GM23338 (cell line): Measurements from ENCODE around the gene PSPH. TPM values are rescaled to one million over a fixed set of nuclear protein-coding genes. Genes with fewer than 3 reads are reported as not detected.

Experiments
- ATAC-seq: fragments of 200-7000 bp; cut with Tn5 transposase; 3 replicates; pipeline ENCODE4 v1.9.1; 2020
- DNase-seq: peaks from one replicate; pipeline ENCODE4 v3.0.0-alpha.2; 2015; ENCODE audit warnings: low spot score
- H2AFZ ChIP-seq: fragments of 200-600 bp; sonication (generic); 2 replicates; pipeline ENCODE4 v1.8.0; 2016; ENCODE audit warnings: antibody characterized with exemption, mild to moderate bottlenecking, moderate library complexity
- H3F3A ChIP-seq: fragments of 200-600 bp; sonication (generic); replicated peaks from 2 replicates; pipeline ENCODE4 v1.8.0; 2017; ENCODE audit warnings: antibody characterized with exemption, mixed run types, low read depth
- H3K27ac ChIP-seq: fragments of 200-600 bp; sonication (generic); 2 replicates; pipeline ENCODE4 v1.6.1; 2016; ENCODE audit warnings: low read depth
- H3K27me3 ChIP-seq: fragments of 200-600 bp; sonication (generic); 2 replicates; pipeline ENCODE4 v1.8.0; 2016; ENCODE audit warnings: mild to moderate bottlenecking, mixed run types, moderate library complexity; ENCODE audit not compliant: insufficient read depth
- H3K36me3 ChIP-seq: fragments of 200-600 bp; sonication (generic); 2 replicates; pipeline ENCODE4 v1.8.0; 2016; ENCODE audit warnings: mild to moderate bottlenecking; ENCODE audit not compliant: insufficient read depth
- H3K4me1 ChIP-seq: fragments of 200-600 bp; sonication (generic); 2 replicates; pipeline ENCODE4 v1.8.0; 2016; ENCODE audit warnings: mild to moderate bottlenecking, moderate library complexity; ENCODE audit not compliant: insufficient read depth
- H3K4me2 ChIP-seq: fragments of 200-600 bp; sonication (generic); 2 replicates; pipeline ENCODE4 v1.7.1; 2017; ENCODE audit warnings: mixed run types
- H3K4me3 ChIP-seq: fragments of 200-600 bp; sonication (generic); 2 replicates; pipeline ENCODE4 v1.6.1; 2016; ENCODE audit warnings: mixed run types
- H3K79me2 ChIP-seq: fragments of 200-600 bp; sonication (generic); replicated peaks from 2 replicates; pipeline ENCODE4 v1.8.0; 2017; ENCODE audit warnings: mild to moderate bottlenecking; ENCODE audit not compliant: insufficient read depth
- H3K9me2 ChIP-seq: fragments of 200-600 bp; sonication (generic); 2 replicates; pipeline ENCODE4 v1.8.0; 2017; ENCODE audit not compliant: insufficient read depth
- H4K20me1 ChIP-seq: fragments of 200-600 bp; sonication (generic); replicated peaks from 2 replicates; pipeline ENCODE4 v1.8.0; 2017; ENCODE audit warnings: mild to moderate bottlenecking; ENCODE audit not compliant: insufficient read depth
- H3K27ac Mint-ChIP-seq: 2 replicates; pipeline ENCODE4 v1.8.0; 2020; ENCODE audit warnings: inconsistent platforms, mild to moderate bottlenecking, moderate library complexity, mixed read lengths
- H3K27me3 Mint-ChIP-seq: 3 replicates; pipeline ENCODE4 v1.8.0; 2022; ENCODE audit warnings: low read depth, mild to moderate bottlenecking, moderate library complexity, mixed read lengths, inconsistent platforms; ENCODE audit not compliant: insufficient read depth, poor library complexity
- H3K36me3 Mint-ChIP-seq: 3 replicates; pipeline ENCODE4 v1.8.0; 2021; ENCODE audit warnings: low read depth, mild to moderate bottlenecking, inconsistent platforms, moderate library complexity, mixed read lengths
- H3K4me1 Mint-ChIP-seq: 3 replicates; pipeline ENCODE4 v1.8.0; 2020; ENCODE audit warnings: mild to moderate bottlenecking, inconsistent platforms, mixed read lengths
- H3K4me3 Mint-ChIP-seq: 3 replicates; pipeline ENCODE4 v1.8.0; 2021; ENCODE audit warnings: moderate library complexity, mild to moderate bottlenecking, inconsistent platforms, mixed read lengths
- H3K9me3 Mint-ChIP-seq: 3 replicates; pipeline ENCODE4 v1.8.0; 2020; ENCODE audit warnings: moderate library complexity, mild to moderate bottlenecking, inconsistent platforms, mixed read lengths
- CREB1 ChIP-seq: fragments of 250-450 bp; sonication (Bioruptor Pico); IDR thresholded peaks from 2 replicates; pipeline ENCODE4 v1.5.0; 2020; ENCODE audit warnings: low read depth, mild to moderate bottlenecking, moderate library complexity
- CTCF ChIP-seq, 2 experiments: fragments of 200-600 bp in 1 of 2; sonication (generic) in 1 of 2; conservative IDR thresholded peaks; 2 replicates each; pipeline versions ENCODE4 v1.5.1 to v1.6.1; 2016 to 2017; ENCODE audit warnings: antibody characterized with exemption in 2 of 2, low read depth in 2 of 2, mild to moderate bottlenecking in 2 of 2, moderate library complexity in 1 of 2
- ETS1 ChIP-seq: IDR thresholded peaks from 2 replicates; pipeline ENCODE4 v1.6.1; 2016; ENCODE audit warnings: antibody characterized with exemption
- EZH2 ChIP-seq: fragments of 200-600 bp; sonication (generic); IDR thresholded peaks from one replicate; pipeline ENCODE4 v1.8.0; 2017; ENCODE audit warnings: antibody characterized with exemption, mild to moderate bottlenecking, low read depth; ENCODE audit not compliant: unreplicated experiment
- EZH2phosphoT487 ChIP-seq: fragments of 200-600 bp; sonication (generic); IDR thresholded peaks from one replicate; pipeline ENCODE4 v1.8.1; 2018; ENCODE audit warnings: antibody characterized with exemption; ENCODE audit not compliant: unreplicated experiment
- POLR2AphosphoS5 ChIP-seq: IDR thresholded peaks from 2 replicates; pipeline ENCODE4 v1.6.1; 2016; ENCODE audit warnings: antibody characterized with exemption, low read depth
- REST ChIP-seq: IDR thresholded peaks from one replicate; pipeline ENCODE4 v1.6.1; 2018; ENCODE audit warnings: antibody characterized with exemption; ENCODE audit not compliant: unreplicated experiment
- STAT1 ChIP-seq: IDR thresholded peaks from one replicate; pipeline ENCODE4 v1.6.1; 2016; ENCODE audit warnings: antibody characterized with exemption; ENCODE audit not compliant: unreplicated experiment
- ZNF114 ChIP-seq: fragments of 250-450 bp; sonication (Bioruptor Pico); IDR thresholded peaks from 2 replicates; pipeline ENCODE4 v1.5.0; 2020; ENCODE audit warnings: mild to moderate bottlenecking, moderate library complexity
- ZNF331 ChIP-seq: fragments of 250-450 bp; sonication (Bioruptor Pico); IDR thresholded peaks from 2 replicates; pipeline ENCODE4 v1.5.0; 2020; ENCODE audit warnings: low read depth, mild to moderate bottlenecking, moderate library complexity
- polyA plus RNA-seq: library from polyadenylated mRNA; unstranded; fragments of >200 nt; fragmentation: Nextera tagmentation; extraction: Ambion mirVana; gene quantifications from 2 replicates; pipeline ENCODE4 v1.2.1, GENCODE V29; 2016
- total RNA-seq: library from RNA; depleted of rRNA; stranded (reverse); fragments of >200 nt; shearing (Covaris generic); gene quantifications from 2 replicates; pipeline ENCODE4 v1.2.3, GENCODE V29; 2014

Gene PSPH
- total and polyA plus RNA-seq, 2 experiments from 2014 or later: 38.3 to 149 TPM

- TF ChIP-seq REST (no peak), POLR2AphosphoS5 (no peak), ETS1 (no peak), CREB1 (CRISPR knock-in tag) (no peak), ZNF331 (no peak), ZNF114 (CRISPR knock-in tag) (no peak), CTCF (conservative IDR thresholded peaks at IDR 0.05; ENCODE audit: low read depth in 2 of 2) (no peak), EZH2phosphoT487 (no peak), STAT1 (no peak), EZH2 (no peak)
Observed at GRCh38 chr7:55963584-55964168, 87.6 kb downstream of the PSPH start (continued).

- no peaks in the 10 kb centered on the region for H3K9me2 ChIP-seq
- no peak overlapping the region for H2AFZ ChIP-seq
- DNase-seq (no peak), ATAC-seq (no peak)
- H3K36me3 ChIP-seq: no peaks in the 10 kb centered on the region
- peaks cover 13% of the 10 kb centered on the region for H3K27me3 ChIP-seq
- H3K4me3 ChIP-seq: no peak overlapping the region
- no peak overlapping the region for H3K4me2 ChIP-seq
- no peaks in the 10 kb centered on the region for H4K20me1 ChIP-seq
- no peak overlapping the region for H3K27ac ChIP-seq
- Mint-ChIP-seq H3K27ac (no peak overlapping the region), H3K4me3 (no peak overlapping the region), H3K4me1 (peaks cover 11% of the 10 kb centered on the region; the same call in 2 of the 3 replicates), H3K9me3 (no peaks in the 10 kb centered on the region), H3K27me3 (peaks cover 19% of the 10 kb centered on the region), H3K36me3 (peaks cover 5% of the 10 kb centered on the region; the same call in 2 of the 3 replicates)
- 0 out of 2 replicates have a peak, but pooled peaks cover 3% of the 10 kb centered on the region for H3F3A ChIP-seq
- H3K79me2 ChIP-seq: peaks cover 15% of the 10 kb centered on the region
- H3K4me1 ChIP-seq: no peaks in the 10 kb centered on the region
- TF ChIP-seq REST (no peak), ZNF331 (no peak), CREB1 (CRISPR knock-in tag) (no peak), EZH2phosphoT487 (no peak), EZH2 (no peak), STAT1 (no peak)
Observed at GRCh38 chr7:55962014-55962413, 89.2 kb downstream of the PSPH start.
